ENCODE data around the gene PLAAT4. TPM values are rescaled to one million over a fixed set of nuclear protein-coding genes. Genes with fewer than 3 reads are reported as not detected.

PLAAT4 gene, protein sequence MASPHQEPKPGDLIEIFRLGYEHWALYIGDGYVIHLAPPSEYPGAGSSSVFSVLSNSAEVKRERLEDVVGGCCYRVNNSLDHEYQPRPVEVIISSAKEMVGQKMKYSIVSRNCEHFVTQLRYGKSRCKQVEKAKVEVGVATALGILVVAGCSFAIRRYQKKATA
- total RNA-seq (2021; fragmentation: NEBNext Ultra II Directional; extraction: Animal tissue kit (Norgen Biotek cat#: 25700)) (2.6 and 2.8 TPM in 2 replicates), polyA plus RNA-seq (2011; rRNA removed) (3.9 and 4.1 TPM in 2 replicates), polyA minus RNA-seq (2011; rRNA and poly(A)+ RNA removed) (1.00 and 1.6 TPM in 2 replicates)
- polyA plus RNA-seq (2011; cell fraction: cytosol; rRNA removed), result 5.8 TPM
- 5.1 TPM for polyA plus RNA-seq (2011; cell fraction: nucleus; rRNA removed)
- polyA plus RNA-seq (2012, experiment 1 of 2), result 2.6 to 3.9 TPM (median 3.2 TPM) in 4 replicates
- 1.5 TPM for polyA plus RNA-seq (2012, experiment 2 of 2)
- 1.1 TPM for polyA plus RNA-seq (2013, experiment 1 of 2)
- polyA plus RNA-seq (2013, experiment 2 of 2), result 1.7 TPM
- polyA minus RNA-seq (2011; cell fraction: cytosol; rRNA and poly(A)+ RNA removed), result 2.1 TPM
- 2.8 TPM for polyA minus RNA-seq (2011; cell fraction: nucleus; rRNA and poly(A)+ RNA removed)
- long read RNA-seq, experiment 1, partial matches to known transcripts, result 0 of 3 reads
- long read RNA-seq, experiment 1, other reads (novel, unspliced or antisense), result 3 of 3 reads
- long read RNA-seq, experiment 2, partial matches to known transcripts, result 0 of 8 reads
- long read RNA-seq, experiment 2, other reads (novel, unspliced or antisense), result 8 of 8 reads

DNA sequence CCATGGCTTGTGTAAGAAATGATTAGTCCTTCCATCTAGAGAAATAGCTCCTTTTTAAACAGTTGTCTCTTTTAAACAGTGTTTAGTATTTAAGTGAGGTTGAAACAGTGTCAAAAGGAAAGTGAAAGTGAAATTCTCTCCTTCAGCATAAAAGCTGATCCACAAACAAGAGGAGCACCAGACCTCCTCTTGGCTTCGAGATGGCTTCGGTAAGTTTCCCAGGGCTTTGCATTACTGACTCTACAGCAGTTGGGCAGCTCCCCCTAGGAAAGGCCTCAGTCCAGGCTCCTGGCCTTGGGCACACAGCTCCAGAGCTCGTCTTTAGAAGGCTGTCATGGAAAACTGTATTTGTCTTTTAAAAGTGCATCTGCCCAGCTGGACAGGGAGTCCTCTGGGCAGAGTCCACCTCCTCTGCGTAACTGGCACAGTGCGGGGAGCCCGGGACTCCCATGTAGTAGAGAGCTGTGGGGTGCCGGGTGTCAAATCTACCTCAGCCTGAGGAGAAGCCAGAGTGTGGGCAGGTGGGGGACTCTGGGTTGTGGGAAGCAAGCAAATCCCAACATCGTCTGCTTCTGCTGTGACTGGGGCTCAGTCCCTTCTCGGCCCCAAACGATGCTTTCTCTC is at the start of gene PLAAT4:
TSS of gene PLAAT4 (plus strand) at position 140 of the 624 bp plus-strand sequence. CDS start at position 201, 61 bp downstream.
- TF ChIP-seq SP2 (IDR thresholded peaks at IDR 0.05; ENCODE audit: low read length), result no peak
- TF ChIP-seq RAD21 (IDR thresholded peaks at IDR 0.05 in 1 of 2, conservative IDR thresholded peaks at IDR 0.05 in 1 of 2; ENCODE audit: low read depth in 2 of 2, low read length in 2 of 2), result no peak
- no peak for TF ChIP-seq BCL11A (IDR thresholded peaks at IDR 0.05; ENCODE audit: low read depth in 2 of 2, low read length in 2 of 2)
- 0 out of 2 replicates have a peak, but pooled peaks have one; percentile 16 for TF ChIP-seq E2F6 (IDR thresholded peaks at IDR 0.05)
- no peak for TF ChIP-seq SUZ12 (IDR thresholded peaks at IDR 0.05; ENCODE audit: low read length)
- no peak for TF ChIP-seq BACH1 (IDR thresholded peaks at IDR 0.05; ENCODE audit: low read length)
- TF ChIP-seq CREB1 (IDR thresholded peaks at IDR 0.05), result no peak
- no peak for FAIRE-seq
- CTCF ChIA-PET (ENCODE audit: partially characterized antibody), result interaction anchor here (0.6 to 3.8 kb wide), 9 partner anchors 14 to 242 kb away, joined by 3 to 20 read pairs (median 3); no protein-coding TSS in a partner anchor

More for the DNA sequence above, at the start of gene PLAAT4:
- Histone ChIP-seq H3K18ac (ENCODE audit: extremely low read depth, low read length) (peak within 1 kb of the TSS; percentile 62), H3K23ac (ENCODE audit: insufficient read length) (no peak within 1 kb of the TSS), H4K91ac (replicated peaks; ENCODE audit: insufficient read length, low read length) (peak within 1 kb of the TSS; percentile 61), H3K9me3 (ENCODE audit: insufficient read depth in 2 of 2, low read depth in 1 of 2, low read length in 1 of 2) (no peaks in the 10 kb centered on the region; a peak in 1 of 4 replicates), H3K14ac (ENCODE audit: insufficient read length) (no peak within 1 kb of the TSS), H4K5ac (ENCODE audit: insufficient read length, low read depth, low read length) (no peak within 1 kb of the TSS), H3K4me2 (ENCODE audit: insufficient read depth in 1 of 2, low read depth in 2 of 2, low read length in 2 of 2) (no peak within 1 kb of the TSS), H2AK5ac (ENCODE audit: low read depth, low read length) (peak within 1 kb of the TSS; percentile 68), H3K4me3 (ENCODE audit: extremely low read depth in 1 of 4, insufficient read depth in 2 of 4, low read depth in 3 of 4, low read length in 4 of 4) (no peak within 1 kb of the TSS), H2AFZ (ENCODE audit: low read length) (no peak within 1 kb of the TSS), H2BK120ac (replicated peaks; ENCODE audit: low read depth, low read length) (no peak within 1 kb of the TSS), H3K79me1 (ENCODE audit: low read depth, low read length) (no peaks in the 10 kb centered on the region), H2BK15ac (ENCODE audit: low read length) (peak within 1 kb of the TSS; percentile 76; the same call in 1 of the 2 replicates), H2BK12ac (ENCODE audit: low read depth, low read length) (peak within 1 kb of the TSS; percentile 93), H3K23me2 (ENCODE audit: low read depth, low read length) (no peaks in the 10 kb centered on the region), H2BK20ac (ENCODE audit: low read length) (peak within 1 kb of the TSS; percentile 51; the same call in 1 of the 2 replicates), H3K36me3 (ENCODE audit: control insufficient read depth in 2 of 4, insufficient read depth in 4 of 4, low read length in 3 of 4) (no peaks in the 10 kb centered on the region), H3K27ac (ENCODE audit: low read depth, low read length) (no peak within 1 kb of the TSS), H3K9ac (replicated peaks in 1 of 4; ENCODE audit: extremely low read depth in 1 of 4, low read depth in 3 of 4, low read length in 3 of 4) (no peak within 1 kb of the TSS), H3K4me1 (replicated peaks in 1 of 4; ENCODE audit: control insufficient read depth in 3 of 4, insufficient read depth in 4 of 4, low read length in 3 of 4) (peaks cover 4 to 13% (median 10%) of the 10 kb centered on the region in 4 experiments; a peak in 6 of 7 replicates), H3K56ac (replicated peaks; ENCODE audit: insufficient read length, low read depth, low read length) (no peak within 1 kb of the TSS), H3K79me2 (ENCODE audit: control insufficient read depth in 1 of 2, insufficient read depth in 2 of 2, low read length in 2 of 2) (no peaks in the 10 kb centered on the region), H3K4ac (replicated peaks; ENCODE audit: insufficient read length, low read depth, low read length) (no peak within 1 kb of the TSS), H4K8ac (ENCODE audit: extremely low read depth, insufficient read depth, low read length) (no peak within 1 kb of the TSS), H4K20me1 (replicated peaks in 1 of 2; ENCODE audit: control insufficient read depth in 1 of 2, insufficient read depth in 2 of 2, low read length in 2 of 2) (no peaks in the 10 kb centered on the region), H3K27me3 (replicated peaks in 1 of 4; ENCODE audit: control insufficient read depth in 3 of 4, extremely low read depth in 1 of 4, insufficient read depth in 3 of 4, low read length in 3 of 4) (no peaks in the 10 kb centered on the region), H2BK5ac (ENCODE audit: low read depth, low read length) (peak within 1 kb of the TSS; percentile 18; the same call in 1 of the 2 replicates)
- POLR2A ChIA-PET (ENCODE audit: partially characterized antibody), result interaction anchor here (0.6 to 2.7 kb wide), 6 partner anchors 8 to 37 kb away, joined by 3 to 11 read pairs (median 4); no protein-coding TSS in a partner anchor
- DNase-seq (ENCODE audit: low read depth in 1 of 2, low spot score in 2 of 2), result no peak
- WGBS, 2 experiments (ENCODE audit: extremely low coverage in 1 of 2, insufficient coverage in 1 of 2, insufficient read length in 1 of 2, insufficient replicate concordance in 2 of 2, low coverage in 1 of 2, low lambda C conversion rate in 2 of 2, missing lambda C conversion rate in 1 of 2), result 91% methylated on average over 10 of the region's 10 CpGs; no CpG with 5 or more reads in 1 of the 2 experiments

Measured in H1 (cell line).